ENCODE results near the gene MBTPS1.

- TF ChIP-seq CTCF (IDR thresholded peaks at IDR 0.05; ENCODE audit: insufficient read depth, low read length, poor library complexity, severe bottlenecking) (no peak), EZH2phosphoT487 (conservative IDR thresholded peaks at IDR 0.05; ENCODE audit: low read length) (no peak)
Observed at GRCh38 chr16:84082110-84082509, 34.6 kb downstream of the MBTPS1 start.
